ENCODE data around the gene MAPK8IP2. TPM values are rescaled to one million over a fixed set of nuclear protein-coding genes. Genes with fewer than 3 reads are reported as not detected.

The MAPK8IP2 gene
- total and polyA plus RNA-seq, 2 of the 13 experiments (the other 11 are each of a cell fraction or from before 2014, with no cell fraction given) = 1.3 to 2.6 TPM

DNA sequence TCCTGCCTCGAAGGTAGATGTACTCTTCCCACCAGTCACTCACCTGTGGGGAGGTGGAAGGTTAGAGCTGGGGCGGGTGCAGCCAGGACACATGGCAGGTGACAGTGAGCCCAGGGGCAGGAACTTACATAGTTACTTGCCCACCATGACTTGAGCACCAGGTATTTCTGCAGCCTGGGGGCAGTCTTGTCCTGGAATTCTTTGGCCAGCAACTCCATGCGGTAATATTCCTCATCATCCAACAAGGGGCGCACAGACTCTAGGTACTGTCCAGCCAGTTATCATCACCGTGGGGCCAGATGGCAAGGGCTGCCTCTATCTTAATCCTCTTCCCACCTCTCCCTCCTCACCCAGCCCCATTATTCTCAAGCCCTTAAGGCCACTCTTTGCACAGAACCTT lies 24.5 kb upstream of the MAPK8IP2 start (continued):
- no peak for TF ChIP-seq SOX6 (IDR thresholded peaks at IDR 0.05)
- peak; percentile 23; the same call in 1 of the 2 replicates for TF ChIP-seq SOX6 (CRISPR knock-in tag; IDR thresholded peaks at IDR 0.05)
- TF ChIP-seq, protein P1, sequence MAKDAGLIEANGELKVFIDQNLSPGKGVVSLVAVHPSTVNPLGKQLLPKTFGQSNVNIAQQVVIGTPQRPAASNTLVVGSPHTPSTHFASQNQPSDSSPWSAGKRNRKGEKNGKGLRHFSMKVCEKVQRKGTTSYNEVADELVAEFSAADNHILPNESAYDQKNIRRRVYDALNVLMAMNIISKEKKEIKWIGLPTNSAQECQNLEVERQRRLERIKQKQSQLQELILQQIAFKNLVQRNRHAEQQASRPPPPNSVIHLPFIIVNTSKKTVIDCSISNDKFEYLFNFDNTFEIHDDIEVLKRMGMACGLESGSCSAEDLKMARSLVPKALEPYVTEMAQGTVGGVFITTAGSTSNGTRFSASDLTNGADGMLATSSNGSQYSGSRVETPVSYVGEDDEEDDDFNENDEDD (CRISPR knock-in tag; IDR thresholded peaks at IDR 0.05; ENCODE audit: borderline replicate concordance) = no peak
- TF ChIP-seq, protein P2, sequence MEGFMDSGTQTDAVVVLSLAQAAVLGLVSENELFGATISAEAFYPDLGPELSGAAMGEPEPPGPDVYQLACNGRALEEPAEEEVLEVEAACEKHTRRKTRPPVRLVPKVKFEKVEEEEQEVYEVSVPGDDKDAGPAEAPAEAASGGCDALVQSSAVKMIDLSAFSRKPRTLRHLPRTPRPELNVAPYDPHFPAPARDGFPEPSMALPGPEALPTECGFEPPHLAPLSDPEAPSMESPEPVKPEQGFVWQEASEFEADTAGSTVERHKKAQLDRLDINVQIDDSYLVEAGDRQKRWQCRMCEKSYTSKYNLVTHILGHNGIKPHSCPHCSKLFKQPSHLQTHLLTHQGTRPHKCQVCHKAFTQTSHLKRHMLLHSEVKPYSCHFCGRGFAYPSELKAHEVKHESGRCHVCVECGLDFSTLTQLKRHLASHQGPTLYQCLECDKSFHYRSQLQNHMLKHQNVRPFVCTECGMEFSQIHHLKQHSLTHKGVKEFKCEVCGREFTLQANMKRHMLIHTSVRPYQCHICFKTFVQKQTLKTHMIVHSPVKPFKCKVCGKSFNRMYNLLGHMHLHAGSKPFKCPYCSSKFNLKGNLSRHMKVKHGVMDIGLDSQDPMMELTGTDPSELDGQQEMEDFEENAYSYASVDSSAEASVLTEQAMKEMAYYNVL (CRISPR knock-in tag; IDR thresholded peaks at IDR 0.05; ENCODE audit: borderline replicate concordance) = 0 out of 2 replicates have a peak, but pooled peaks have one; percentile 35
- peak; percentile 30; the same call in 1 of the 2 replicates for TF ChIP-seq GATAD1 (CRISPR knock-in tag; IDR thresholded peaks at IDR 0.05)
- TF ChIP-seq, protein P3, sequence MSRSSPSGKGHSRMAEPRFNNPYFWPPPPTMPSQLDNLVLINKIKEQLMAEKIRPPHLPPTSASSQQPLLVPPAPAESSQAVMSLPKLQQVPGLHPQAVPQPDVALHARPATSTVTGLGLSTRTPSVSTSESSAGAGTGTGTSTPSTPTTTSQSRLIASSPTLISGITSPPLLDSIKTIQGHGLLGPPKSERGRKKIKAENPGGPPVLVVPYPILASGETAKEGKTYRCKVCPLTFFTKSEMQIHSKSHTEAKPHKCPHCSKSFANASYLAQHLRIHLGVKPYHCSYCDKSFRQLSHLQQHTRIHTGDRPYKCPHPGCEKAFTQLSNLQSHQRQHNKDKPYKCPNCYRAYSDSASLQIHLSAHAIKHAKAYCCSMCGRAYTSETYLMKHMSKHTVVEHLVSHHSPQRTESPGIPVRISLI (CRISPR knock-in tag; IDR thresholded peaks at IDR 0.05; ENCODE audit: borderline replicate concordance) = peak; percentile 32; the same call in 1 of the 2 replicates
- peak; percentile 65 for TF ChIP-seq SAP130 (CRISPR knock-in tag; IDR thresholded peaks at IDR 0.05; ENCODE audit: low read depth)
- no peak for TF ChIP-seq HNRNPLL (IDR thresholded peaks at IDR 0.05; ENCODE audit: low read depth, low read length, poor library complexity, severe bottlenecking)
- TF ChIP-seq, protein P4, sequence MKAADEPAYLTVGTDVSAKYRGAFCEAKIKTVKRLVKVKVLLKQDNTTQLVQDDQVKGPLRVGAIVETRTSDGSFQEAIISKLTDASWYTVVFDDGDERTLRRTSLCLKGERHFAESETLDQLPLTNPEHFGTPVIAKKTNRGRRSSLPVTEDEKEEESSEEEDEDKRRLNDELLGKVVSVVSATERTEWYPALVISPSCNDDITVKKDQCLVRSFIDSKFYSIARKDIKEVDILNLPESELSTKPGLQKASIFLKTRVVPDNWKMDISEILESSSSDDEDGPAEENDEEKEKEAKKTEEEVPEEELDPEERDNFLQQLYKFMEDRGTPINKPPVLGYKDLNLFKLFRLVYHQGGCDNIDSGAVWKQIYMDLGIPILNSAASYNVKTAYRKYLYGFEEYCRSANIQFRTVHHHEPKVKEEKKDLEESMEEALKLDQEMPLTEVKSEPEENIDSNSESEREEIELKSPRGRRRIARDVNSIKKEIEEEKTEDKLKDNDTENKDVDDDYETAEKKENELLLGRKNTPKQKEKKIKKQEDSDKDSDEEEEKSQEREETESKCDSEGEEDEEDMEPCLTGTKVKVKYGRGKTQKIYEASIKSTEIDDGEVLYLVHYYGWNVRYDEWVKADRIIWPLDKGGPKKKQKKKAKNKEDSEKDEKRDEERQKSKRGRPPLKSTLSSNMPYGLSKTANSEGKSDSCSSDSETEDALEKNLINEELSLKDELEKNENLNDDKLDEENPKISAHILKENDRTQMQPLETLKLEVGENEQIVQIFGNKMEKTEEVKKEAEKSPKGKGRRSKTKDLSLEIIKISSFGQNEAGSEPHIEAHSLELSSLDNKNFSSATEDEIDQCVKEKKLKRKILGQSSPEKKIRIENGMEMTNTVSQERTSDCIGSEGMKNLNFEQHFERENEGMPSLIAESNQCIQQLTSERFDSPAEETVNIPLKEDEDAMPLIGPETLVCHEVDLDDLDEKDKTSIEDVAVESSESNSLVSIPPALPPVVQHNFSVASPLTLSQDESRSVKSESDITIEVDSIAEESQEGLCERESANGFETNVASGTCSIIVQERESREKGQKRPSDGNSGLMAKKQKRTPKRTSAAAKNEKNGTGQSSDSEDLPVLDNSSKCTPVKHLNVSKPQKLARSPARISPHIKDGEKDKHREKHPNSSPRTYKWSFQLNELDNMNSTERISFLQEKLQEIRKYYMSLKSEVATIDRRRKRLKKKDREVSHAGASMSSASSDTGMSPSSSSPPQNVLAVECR (CRISPR knock-in tag; IDR thresholded peaks at IDR 0.05; ENCODE audit: borderline replicate concordance) = peak; percentile 39; the same call in 1 of the 2 replicates
- TF ChIP-seq FIP1L1 (IDR thresholded peaks at IDR 0.05; ENCODE audit: borderline replicate concordance, insufficient read depth, low read depth, low read length) = no peak
- TF ChIP-seq, protein P5, sequence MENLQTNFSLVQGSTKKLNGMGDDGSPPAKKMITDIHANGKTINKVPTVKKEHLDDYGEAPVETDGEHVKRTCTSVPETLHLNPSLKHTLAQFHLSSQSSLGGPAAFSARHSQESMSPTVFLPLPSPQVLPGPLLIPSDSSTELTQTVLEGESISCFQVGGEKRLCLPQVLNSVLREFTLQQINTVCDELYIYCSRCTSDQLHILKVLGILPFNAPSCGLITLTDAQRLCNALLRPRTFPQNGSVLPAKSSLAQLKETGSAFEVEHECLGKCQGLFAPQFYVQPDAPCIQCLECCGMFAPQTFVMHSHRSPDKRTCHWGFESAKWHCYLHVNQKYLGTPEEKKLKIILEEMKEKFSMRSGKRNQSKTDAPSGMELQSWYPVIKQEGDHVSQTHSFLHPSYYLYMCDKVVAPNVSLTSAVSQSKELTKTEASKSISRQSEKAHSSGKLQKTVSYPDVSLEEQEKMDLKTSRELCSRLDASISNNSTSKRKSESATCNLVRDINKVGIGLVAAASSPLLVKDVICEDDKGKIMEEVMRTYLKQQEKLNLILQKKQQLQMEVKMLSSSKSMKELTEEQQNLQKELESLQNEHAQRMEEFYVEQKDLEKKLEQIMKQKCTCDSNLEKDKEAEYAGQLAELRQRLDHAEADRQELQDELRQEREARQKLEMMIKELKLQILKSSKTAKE (CRISPR knock-in tag; IDR thresholded peaks at IDR 0.05; ENCODE audit: borderline replicate concordance) = no peak
- peak; percentile 94 for TF ChIP-seq STAG1 (CRISPR knock-in tag; IDR thresholded peaks at IDR 0.05)
- 0 out of 2 replicates have a peak, but pooled peaks have one; percentile 47 for TF ChIP-seq MIXL1 (CRISPR knock-in tag; IDR thresholded peaks at IDR 0.05)
- TF ChIP-seq, protein P6, sequence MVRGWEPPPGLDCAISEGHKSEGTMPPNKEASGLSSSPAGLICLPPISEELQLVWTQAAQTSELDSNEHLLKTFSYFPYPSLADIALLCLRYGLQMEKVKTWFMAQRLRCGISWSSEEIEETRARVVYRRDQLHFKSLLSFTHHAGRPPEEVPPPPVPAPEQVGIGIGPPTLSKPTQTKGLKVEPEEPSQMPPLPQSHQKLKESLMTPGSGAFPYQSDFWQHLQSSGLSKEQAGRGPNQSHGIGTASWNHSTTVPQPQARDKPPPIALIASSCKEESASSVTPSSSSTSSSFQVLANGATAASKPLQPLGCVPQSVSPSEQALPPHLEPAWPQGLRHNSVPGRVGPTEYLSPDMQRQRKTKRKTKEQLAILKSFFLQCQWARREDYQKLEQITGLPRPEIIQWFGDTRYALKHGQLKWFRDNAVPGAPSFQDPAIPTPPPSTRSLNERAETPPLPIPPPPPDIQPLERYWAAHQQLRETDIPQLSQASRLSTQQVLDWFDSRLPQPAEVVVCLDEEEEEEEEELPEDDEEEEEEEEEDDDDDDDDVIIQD (CRISPR knock-in tag; IDR thresholded peaks at IDR 0.05; ENCODE audit: low read depth) = peak; percentile 41; the same call in 1 of the 2 replicates
- no peak for TF ChIP-seq SMAD9 (CRISPR knock-in tag; IDR thresholded peaks at IDR 0.05)
- 0 out of 2 replicates have a peak, but pooled peaks have one; percentile 49 for TF ChIP-seq ERF (CRISPR knock-in tag; IDR thresholded peaks at IDR 0.05)
- peak; percentile 33; the same call in 1 of the 2 replicates for TF ChIP-seq MED1 (CRISPR knock-in tag; IDR thresholded peaks at IDR 0.05)
